GM19239 (cell line): ENCODE data around the gene BBS4.
"Not testable (repeated sequence)": the region's sequence is repeated elsewhere in the genome, so short reads cannot be mapped to it uniquely, and the experiment has no call there.

ENCODE experiments used
- DNase-seq: peaks from one replicate; pipeline ENCODE4 v3.0.0; 2011; ENCODE audit warnings: low spot score; ENCODE audit not compliant: insufficient read length
- FAIRE-seq: peaks from 2 replicates; lab custom pipeline; 2011; peaks lifted over from hg19 to GRCh38; lab: Jason Lieb, UNC

BBS4 gene

DNA sequence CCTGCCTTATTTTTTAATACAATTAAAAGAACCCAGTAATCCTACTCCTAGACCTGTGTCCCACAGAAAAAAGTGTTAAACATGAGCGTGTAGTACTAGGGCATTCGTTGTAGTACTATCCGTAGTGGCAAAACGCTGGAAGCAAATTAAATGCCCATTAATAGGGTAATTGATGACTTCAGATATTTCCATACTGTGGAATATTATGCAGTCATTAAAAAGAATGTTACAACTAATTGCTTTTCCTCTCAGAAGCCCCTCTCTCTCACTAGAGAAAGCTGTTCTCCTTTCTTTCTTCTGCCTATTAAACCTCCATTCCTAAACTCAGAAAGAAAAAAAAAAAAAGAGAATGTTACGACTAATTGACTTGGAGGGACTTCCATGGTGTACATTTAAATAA is 2.7 kb downstream of the BBS4 start:
- FAIRE-seq (no peak), DNase-seq (no peak)

DNA sequence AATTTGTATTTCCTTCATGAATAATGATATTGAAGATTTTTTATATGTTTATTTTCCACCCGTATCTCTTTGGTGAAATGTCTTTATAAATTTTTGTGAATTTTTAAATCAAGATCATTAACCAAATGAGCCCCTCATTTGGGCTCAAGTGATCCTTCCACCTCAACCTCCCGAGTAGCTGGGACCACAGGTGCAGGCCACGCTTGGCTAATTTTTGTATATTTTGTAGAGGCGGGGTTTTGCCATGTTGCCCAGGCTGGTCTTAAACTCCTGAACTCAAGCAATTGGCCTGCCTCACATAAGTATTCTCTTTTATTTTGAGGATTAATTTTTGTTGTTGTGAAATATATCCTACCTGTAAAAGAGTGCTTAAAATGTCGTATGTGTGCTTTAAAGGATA is 4.9 kb downstream of the BBS4 start:
- DNase-seq = no peak
- FAIRE-seq = no peak

GRCh38 chr15:72698938-72699337 is 12.9 kb downstream of the BBS4 start:
- FAIRE-seq (no peak), DNase-seq (no peak)

DNA sequence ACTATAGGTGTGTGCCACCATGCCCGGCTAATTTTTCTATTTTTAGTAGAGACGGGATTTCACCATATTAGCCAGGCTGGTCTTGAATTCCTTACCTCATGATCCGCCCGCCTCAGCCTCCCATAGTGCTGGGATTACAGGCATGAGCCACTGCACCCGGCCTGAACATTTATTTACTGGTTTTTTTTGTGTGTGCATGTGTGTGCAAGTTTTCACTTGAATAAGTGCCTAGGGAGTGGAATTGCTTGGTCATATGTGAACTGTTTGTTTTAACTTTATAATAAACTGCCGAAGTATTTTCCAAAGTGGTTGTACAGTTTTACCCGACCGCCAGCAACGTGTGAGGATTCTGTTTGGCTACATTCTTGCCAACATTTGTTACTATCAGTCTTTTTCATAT is 14.1 kb downstream of the BBS4 start:
- FAIRE-seq = no peak
- no peak for DNase-seq

- no peak for DNase-seq
- no peak for FAIRE-seq
Observed at GRCh38 chr15:72706266-72706665, 20.3 kb downstream of the BBS4 start.

DNA sequence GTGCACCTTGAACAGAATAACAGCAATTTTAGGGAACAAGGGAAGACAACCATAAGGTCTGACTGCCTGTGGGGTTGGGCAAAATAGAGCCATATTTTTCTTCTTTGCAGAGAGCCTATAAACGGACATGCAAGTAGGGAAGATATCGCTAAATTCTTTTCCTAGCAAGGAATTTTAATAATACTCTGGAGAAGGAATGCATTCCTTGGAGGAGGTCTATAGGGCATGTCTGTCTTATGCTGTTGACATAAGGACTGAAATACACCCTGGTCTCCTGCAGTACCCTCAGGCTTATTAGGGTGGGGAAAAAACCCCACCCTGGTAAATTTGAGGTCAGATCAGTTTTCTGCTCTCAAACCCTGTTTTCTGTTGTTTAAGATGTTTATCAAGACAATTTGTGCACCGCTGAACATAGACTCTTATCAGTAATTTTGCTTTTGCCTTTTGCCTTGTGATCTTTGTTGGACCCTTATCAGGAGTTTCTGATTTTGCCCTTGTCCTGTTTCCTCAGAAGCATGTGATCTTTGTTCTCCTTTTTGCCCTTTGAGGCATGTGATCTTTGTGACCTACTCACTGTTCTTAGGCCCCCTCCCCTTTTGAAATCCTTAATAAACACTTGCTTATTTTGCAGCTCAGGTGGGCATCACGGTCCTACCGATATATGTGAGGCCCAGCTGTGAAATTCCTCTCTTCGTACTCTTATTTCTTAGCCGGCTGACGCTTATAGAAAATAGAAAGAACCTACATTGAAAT is 22.7 kb downstream of the BBS4 start:
- not testable (repeated sequence) for FAIRE-seq, DNase-seq

DNA sequence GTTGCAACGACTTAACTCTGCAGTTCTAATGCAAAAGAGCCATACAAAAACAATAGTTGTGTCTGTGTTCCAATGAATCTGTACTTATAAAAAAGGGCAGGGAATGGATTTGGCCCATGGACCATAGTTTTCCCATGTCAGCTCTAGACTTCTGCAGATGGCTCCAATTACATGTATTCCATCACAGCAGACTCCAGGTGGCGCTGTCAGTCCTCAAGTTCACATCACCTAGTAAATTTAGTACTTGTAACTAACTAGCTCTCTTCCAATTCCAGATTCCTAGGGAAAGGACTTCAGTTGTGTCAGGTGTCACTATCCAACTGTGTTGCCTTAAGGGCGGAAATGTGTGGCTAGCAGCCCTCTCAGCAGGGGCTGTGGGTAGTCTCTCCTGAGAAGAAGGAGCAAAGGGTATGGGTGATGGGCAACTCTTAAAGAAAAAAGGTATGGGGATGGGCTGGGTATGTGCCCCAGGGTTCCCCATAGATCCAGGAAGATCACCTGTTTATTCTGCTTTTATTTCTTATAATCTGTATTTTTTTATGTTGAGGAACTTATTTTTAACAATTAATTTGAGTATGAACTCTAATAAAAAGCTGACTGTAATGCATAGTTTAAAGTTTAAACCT is 36.2 kb downstream of the BBS4 start:
- peak; percentile 92 for FAIRE-seq
- DNase-seq = peak; percentile 29

- DNase-seq (no peak), FAIRE-seq (no peak)
Observed at GRCh38 chr15:72724028-72724427, 38.0 kb downstream of the BBS4 start.

- DNase-seq (no peak), FAIRE-seq (no peak)
Observed at GRCh38 chr15:72725446-72725845, 39.4 kb downstream of the BBS4 start.

DNA sequence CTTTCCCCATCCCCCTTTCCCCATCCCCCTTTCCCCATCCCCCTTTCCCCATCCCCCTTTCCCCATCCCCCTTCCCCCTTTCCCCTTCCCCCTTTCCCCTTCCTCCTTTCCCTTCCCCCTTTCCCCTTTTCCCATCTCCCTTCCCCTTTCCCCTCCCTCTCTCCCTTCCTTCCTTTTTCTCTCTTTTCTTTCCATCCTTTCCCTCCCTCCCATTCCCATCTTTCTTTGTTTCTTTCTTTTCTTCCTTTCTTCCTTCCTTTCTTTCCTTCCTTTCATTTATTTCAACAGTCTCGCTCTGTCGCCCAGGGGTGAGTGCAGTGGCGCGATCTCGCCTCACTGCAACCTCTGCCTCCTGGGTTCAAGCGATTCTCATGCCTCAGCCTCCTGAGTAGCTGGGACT is 39.8 kb downstream of the BBS4 start:
- DNase-seq, FAIRE-seq: not testable (repeated sequence)

DNA sequence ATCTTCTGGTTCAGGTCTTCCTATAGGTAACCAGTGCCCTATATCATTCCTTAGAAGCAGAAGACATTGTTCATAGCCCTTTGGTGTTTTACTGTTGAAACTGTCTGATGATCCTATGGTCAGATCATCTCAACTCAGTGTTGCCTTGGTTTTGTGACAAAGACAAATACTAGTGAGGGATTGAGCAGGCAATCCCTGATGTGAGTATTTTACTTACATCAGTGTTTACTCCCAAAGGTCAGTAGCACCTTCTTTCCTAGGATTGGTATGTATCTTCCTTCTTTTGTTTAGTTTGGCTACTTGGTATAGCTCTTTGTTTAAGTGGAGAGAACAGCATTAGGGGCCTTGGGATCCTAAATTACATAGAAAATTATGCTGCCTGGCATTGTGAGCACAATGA is 41.1 kb downstream of the BBS4 start:
- peak; percentile 37 for FAIRE-seq
- DNase-seq = no peak

DNA sequence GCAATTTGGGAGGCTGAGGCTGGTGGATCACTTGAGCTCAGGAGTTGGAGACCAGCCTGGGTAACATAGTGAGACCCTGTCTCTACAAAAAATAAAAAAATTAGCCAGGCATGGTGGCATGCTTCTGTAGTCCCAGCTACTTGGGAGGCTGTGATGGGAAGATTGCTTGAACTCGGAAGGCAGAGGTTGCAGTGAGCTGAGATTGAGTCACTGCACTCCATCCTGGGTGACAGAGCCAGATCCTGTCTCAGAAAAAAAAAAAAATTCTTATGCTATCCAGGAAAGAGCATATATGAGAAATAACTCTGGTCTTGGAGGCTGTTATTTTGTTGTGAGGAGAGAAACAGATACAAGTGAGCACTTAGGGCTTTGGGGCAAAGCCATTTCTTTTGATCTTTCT is 42.2 kb downstream of the BBS4 start:
- not testable (repeated sequence) for DNase-seq, FAIRE-seq

DNA sequence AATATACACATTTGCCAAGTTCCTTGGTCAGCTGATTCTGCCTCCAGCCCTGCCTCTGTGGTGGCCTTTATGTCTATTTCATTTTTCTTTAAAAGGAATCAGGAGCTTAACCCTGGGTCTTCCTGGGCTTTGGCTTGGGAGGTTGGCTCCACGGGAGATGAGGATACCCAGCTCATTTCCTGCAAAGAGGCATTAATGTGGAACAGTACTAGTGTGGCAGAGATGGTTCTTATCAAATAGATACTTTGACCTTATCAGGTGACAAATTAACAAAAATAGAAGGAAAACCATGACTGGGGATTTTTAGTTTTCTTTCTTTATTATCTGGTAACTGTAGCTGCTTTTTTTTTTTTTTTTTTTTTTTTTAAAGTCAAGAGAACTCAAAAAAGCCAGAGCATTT is 42.8 kb downstream of the BBS4 start:
- no peak for FAIRE-seq
- no peak for DNase-seq

DNA sequence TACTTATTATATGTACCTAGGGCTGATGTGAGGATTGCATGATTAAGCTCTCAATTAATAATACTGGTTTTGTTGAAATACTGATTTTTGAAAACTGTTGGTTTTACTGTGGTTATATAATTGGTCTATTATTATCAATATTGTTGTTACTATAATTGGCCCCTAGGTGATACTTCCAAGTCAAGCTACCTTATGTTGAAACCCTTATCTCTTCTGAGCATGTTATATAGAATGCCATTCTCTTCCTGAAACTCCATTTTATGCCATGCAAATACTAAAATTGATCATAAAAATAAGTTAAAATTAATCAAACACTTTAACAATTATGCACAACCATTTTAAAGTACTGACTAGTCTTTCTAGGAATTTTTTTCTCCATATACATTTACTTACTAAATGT is 46.1 kb downstream of the BBS4 start:
- no peak for DNase-seq
- no peak for FAIRE-seq

- no peak for DNase-seq
- no peak for FAIRE-seq
Observed at GRCh38 chr15:72732516-72732915, 46.5 kb downstream of the BBS4 start.

DNA sequence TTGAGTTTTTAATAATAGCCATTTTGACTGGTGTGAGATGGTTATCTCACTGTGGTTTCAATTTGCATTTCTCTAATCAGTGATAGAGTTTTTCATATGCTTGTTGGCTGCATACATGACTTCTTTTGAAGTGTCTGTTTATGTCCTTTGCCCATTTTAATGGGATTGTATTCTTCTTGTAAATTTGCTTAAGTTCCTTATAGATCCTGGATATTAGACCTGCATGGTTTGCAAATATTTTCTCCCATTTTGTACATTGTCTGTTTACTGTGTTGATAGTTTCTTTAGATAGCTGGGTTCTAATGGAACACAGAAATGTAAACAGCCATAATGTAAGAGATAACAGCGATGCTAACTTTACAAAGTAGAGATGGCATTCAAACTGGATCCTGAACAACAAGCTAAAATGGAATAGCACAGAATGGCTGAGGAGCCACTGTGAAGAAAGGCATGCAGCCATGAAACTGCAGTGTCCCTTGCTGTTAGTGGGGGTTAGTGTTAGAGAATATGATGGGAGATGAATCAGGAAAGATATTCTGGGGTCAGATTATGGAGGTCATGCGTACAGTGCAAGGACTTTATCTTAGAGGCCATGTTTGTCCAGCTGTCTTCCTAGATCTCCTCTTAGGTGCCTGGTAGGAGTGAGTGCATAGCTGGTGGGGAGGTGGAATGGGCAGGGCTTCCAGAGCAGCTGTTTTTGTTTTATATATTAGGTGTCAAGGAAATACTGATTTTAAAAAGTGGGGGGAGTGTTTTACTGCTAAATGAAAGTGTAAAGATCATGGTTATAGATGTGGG is 48.1 kb downstream of the BBS4 start:
- FAIRE-seq (no peak), DNase-seq (no peak)

DNA sequence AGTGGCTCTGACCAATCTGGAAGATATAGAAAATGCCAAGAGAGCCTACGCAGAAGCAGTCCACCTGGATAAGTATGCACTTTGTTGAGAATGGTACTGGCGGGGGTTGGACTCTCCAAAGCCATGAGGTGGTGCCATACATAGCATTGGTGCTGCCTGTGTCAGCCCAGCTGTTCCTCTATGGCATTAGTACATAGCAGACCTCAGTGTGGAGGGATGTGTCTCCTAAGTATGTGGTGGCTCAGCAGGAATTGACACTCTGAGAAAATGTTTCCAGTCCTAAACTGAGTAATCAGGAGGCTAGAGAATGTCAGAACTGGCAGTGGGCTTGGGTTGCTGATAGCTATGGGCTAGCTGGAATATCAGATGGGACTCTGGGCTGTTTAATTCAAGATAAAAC is 49.1 kb downstream of the BBS4 start:
- no peak for DNase-seq
- no peak for FAIRE-seq

GRCh38 chr15:72737061-72737460 is 51.1 kb downstream of the BBS4 start:
- FAIRE-seq = no peak
- DNase-seq = no peak

DNA sequence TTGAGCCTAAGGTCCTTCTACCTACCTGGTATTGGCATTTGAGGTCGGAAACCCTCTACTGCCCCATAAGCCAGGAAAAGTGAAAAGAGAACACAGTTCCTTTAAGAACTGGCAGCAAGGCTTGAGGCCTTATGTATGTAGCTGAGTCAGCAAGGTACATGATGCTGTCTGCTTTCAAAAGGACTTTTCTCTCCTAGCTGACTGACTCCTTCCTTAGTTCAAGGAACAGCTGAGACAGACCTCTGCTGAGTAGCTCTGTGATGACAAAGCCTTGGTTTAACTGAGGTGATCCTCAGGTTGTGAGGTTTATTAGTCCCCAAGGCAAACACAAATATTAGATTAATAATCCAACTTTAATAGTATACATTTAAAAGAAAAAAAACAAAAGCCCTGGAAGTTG is 51.7 kb downstream of the BBS4 start:
- DNase-seq (no peak), FAIRE-seq (no peak)

DNA sequence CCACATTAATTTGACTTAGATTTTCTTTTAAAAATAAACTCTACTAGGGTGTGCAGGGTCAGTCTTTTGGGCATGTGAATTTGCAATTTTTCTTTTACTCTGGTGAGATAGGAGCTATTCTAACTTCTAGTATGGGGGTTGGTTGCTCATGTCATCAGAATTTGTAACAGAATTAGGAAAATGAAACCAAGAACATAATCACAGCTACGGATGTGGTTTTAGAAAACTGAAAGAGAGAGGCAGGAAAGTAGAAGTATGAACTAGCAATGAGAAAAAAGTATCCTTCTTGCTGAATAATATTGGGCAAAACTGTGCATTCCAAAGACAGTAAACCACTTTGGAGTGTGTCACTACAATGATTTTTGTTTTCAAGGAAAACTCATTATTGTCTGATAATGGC is 54.2 kb downstream of the BBS4 start:
- DNase-seq = peak; percentile 29
- FAIRE-seq = peak; percentile 66

GRCh38 chr15:72749700-72750099 is 63.7 kb downstream of the BBS4 start:
- DNase-seq (no peak), FAIRE-seq (no peak)
